ENCODE data around the gene TFB1M. TPM values are rescaled to one million over a fixed set of nuclear protein-coding genes. Genes with fewer than 3 reads are reported as not detected.
A peak's percentile ranks its signal among the peaks of the same experiment; 100 is the strongest.
"Not testable (repeated sequence)": the region's sequence is repeated elsewhere in the genome, so short reads cannot be mapped to it uniquely, and the experiment has no call there.

Gene TFB1M
- total RNA-seq, 2 donors from 2014 or later, result 24.1 to 44.1 TPM

DNA sequence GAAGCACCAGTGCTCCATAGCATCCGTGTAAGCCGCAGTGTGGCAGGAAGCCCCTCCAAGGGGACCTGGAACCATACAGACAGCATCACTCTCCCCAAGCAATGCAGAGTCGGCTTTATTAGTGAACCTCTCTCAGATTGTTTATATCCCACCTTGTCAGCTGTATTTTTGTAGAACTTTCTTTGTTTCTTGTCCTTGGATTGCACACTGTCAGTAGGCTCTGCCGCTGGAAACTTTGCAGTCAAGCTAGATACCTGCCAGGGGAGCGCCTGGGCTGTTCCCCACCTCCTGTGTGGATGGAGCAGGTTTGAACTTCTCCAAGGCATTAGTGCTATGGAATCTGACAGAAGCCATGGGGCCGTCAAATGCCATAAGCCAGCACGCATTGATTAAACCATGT, 69.1 kb downstream of the TFB1M start:
- Mint-ChIP-seq H3K27me3 (no peaks in the 10 kb centered on the region), H3K27ac (no peak overlapping the region), H3K4me1 (ENCODE audit: low read depth in 2 of 2) (peaks cover 0 to 3% of the 10 kb centered on the region in 2 donors), H3K4me3 (no peak overlapping the region), H3K36me3 (peaks cover 4% of the 10 kb centered on the region), H3K9me3 (no peaks in the 10 kb centered on the region)
- DNase-seq (ENCODE audit: low spot score), result no peak
- no peak for ATAC-seq

DNA sequence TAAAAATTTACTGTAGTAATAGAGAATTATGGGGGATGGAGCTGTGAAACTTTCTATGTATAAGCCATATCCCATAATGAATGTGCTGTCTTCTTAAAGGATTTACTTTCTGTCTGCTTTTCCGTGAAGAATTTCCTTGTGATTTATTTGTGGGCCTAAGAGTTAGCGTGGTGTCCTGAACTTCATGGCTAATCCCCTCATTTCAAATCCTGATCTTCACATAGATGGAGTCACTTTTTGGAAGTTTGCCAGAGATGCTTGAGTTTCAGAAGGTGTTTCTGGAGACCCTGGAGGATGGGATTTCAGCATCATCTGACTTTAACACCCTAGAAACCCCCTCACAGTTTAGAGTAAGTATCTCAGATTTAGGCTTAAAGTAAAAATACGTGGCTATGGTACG, 69.8 kb downstream of the TFB1M start:
- Mint-ChIP-seq H3K4me1 (ENCODE audit: low read depth in 2 of 2) (peaks cover 0 to 3% of the 10 kb centered on the region in 2 donors), H3K4me3 (no peak overlapping the region), H3K27me3 (no peaks in the 10 kb centered on the region), H3K27ac (no peak overlapping the region), H3K36me3 (peaks cover 4% of the 10 kb centered on the region), H3K9me3 (no peaks in the 10 kb centered on the region)
- no peak for DNase-seq (ENCODE audit: low spot score)
- ATAC-seq, result no peak

DNA sequence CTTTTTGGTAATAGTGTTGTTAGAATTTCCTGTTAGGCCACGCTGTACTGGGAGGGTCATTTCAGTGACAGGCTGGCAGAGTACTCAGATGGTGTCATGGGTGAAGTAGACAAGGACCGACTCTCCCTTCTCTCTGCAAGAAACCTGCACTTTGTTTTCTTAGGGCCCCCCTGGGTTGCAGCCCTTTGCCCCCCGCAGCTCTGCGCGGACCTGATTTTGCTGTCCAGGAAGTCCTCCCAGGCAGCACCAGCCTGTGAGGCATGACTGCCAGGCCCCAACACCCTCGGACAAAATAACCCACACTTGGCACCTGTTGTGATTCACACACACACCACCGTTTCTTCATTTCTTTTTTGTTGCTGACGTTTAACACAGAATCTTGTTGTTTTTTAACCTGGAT, 72.3 kb downstream of the TFB1M start:
- Mint-ChIP-seq H3K27ac (no peak overlapping the region), H3K27me3 (peaks cover 0 to 7% of the 10 kb centered on the region in 2 donors), H3K9me3 (no peaks in the 10 kb centered on the region), H3K36me3 (peaks cover 8% of the 10 kb centered on the region), H3K4me1 (ENCODE audit: low read depth in 2 of 2) (peaks cover 0 to 3% of the 10 kb centered on the region in 2 donors), H3K4me3 (no peak overlapping the region)
- no peak for DNase-seq (ENCODE audit: low spot score)
- ATAC-seq, result no peak

DNA sequence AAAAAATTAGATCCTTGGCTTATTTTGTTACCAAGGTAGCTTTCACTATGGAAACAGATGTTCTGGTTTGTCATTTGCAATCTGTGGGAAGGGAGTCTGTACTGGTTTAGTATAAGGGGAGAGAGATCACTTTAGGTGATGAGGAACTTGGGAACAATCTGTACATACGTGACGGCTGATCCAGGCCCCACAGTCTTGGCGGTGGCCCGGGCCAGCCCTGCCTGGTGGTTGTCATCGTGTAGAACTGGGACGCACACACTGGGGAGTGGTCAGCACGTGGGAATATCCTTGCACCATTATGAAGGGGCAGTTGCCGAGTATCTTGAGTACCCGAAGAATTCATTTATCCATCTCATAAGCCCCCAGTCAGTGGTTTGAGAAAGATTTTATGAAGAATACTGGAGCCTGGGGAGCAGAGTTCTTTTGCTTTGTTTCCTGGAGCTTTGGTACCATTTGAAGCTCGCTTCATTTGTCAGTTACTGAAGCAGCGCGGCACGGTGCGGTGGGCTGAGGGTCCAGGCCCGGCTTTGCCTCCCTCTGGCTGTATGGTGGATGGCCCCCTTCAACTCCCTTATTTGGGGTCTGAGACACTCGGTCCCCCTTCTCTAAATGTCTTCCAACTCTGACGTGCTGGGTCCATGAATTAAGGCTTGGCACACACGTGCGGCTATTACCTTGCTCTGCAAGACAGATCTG, 73.2 kb downstream of the TFB1M start:
- Mint-ChIP-seq H3K27me3 (peaks cover 0 to 7% of the 10 kb centered on the region in 2 donors), H3K9me3 (no peaks in the 10 kb centered on the region), H3K4me1 (ENCODE audit: low read depth in 2 of 2) (peaks cover 0 to 3% of the 10 kb centered on the region in 2 donors), H3K4me3 (no peak overlapping the region), H3K27ac (no peak overlapping the region), H3K36me3 (peaks cover 8% of the 10 kb centered on the region)
- ATAC-seq (no peak), DNase-seq (ENCODE audit: low spot score) (no peak)

DNA sequence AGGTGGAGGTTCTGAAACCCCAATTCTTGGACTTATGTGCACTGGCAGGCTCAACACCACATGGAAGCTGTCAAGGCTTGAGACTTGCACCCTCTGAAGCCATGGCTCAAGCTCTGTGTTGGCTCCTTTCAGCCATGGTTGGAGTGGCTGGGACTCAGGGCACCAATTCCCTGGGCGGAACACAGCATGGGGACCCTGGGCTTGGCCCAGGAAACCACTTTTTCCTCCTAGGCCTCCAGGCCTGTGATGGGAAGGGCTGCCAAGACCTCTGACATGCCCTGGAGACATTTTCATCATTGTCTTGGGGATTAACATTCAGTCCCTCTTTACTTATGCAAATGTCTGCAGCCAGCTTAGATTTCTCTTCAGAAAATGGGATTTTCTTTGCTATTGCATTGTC, 76.7 kb downstream of the TFB1M start:
- peaks cover 8% of the 10 kb centered on the region for H3K36me3 Mint-ChIP-seq
- H3K9me3 Mint-ChIP-seq, result no peaks in the 10 kb centered on the region
- peaks cover 0 to 9% of the 10 kb centered on the region in 2 donors for H3K27me3 Mint-ChIP-seq
- ATAC-seq (no peak), DNase-seq (ENCODE audit: low spot score) (no peak)
- H3K4me3 Mint-ChIP-seq, result no peak overlapping the region
- H3K4me1 Mint-ChIP-seq (ENCODE audit: low read depth in 2 of 2), result peaks cover 0 to 3% of the 10 kb centered on the region in 2 donors
- no peak overlapping the region for H3K27ac Mint-ChIP-seq

DNA sequence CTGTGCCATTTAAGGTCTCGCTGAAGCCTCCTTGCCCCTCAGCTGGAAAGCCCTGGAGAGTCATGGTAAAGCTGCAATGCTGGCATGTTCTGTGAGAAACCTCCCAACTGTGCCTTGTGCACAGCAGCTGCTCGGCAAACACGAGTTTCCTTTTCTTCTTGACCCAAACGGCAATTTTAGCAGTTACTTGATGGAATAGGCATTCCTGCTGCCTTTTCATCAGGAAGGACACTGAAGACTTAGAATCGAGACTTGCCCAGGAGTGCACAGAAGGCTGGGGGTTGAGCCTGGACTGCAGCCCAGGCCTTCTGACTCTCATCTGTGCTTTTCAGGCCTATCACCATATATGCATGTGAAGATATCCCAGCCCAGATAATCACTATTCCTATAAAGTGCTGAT, 79.2 kb downstream of the TFB1M start:
- Mint-ChIP-seq H3K27ac (no peak overlapping the region), H3K9me3 (no peaks in the 10 kb centered on the region), H3K4me1 (ENCODE audit: low read depth in 2 of 2) (no peaks in the 10 kb centered on the region), H3K4me3 (no peak overlapping the region), H3K27me3 (peaks cover 0 to 9% of the 10 kb centered on the region in 2 donors), H3K36me3 (peaks cover 8% of the 10 kb centered on the region)
- ATAC-seq (no peak), DNase-seq (ENCODE audit: low spot score) (no peak)

DNA sequence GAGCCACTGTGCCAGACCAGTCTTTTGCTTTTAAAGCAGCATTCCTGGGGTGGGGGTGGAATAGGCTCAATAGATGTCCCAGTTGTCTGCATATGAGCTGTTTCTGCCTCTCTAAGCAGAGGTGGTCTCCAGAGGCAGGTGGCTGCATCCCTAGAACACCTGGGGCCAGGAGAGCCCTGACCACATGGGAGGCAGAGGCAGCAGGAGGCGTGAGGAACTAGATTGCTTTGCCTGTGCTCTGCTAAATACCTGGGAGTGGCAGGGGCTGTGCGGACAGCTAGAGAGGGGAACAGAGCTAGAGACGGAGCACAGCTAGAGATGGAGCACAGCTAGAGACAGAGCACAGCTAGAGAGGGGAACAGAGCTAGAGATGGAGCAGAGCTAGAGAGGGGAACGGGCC, 79.6 kb downstream of the TFB1M start:
- H3K9me3 Mint-ChIP-seq, result no peaks in the 10 kb centered on the region
- peaks cover 8% of the 10 kb centered on the region for H3K36me3 Mint-ChIP-seq
- no peaks in the 10 kb centered on the region for H3K4me1 Mint-ChIP-seq (ENCODE audit: low read depth in 2 of 2)
- DNase-seq (ENCODE audit: low spot score), result no peak
- peaks cover 0 to 9% of the 10 kb centered on the region in 2 donors for H3K27me3 Mint-ChIP-seq
- peak in 1 of 2 donors; percentile 37 for ATAC-seq
- H3K4me3 Mint-ChIP-seq, result no peak overlapping the region
- no peak overlapping the region for H3K27ac Mint-ChIP-seq

DNA sequence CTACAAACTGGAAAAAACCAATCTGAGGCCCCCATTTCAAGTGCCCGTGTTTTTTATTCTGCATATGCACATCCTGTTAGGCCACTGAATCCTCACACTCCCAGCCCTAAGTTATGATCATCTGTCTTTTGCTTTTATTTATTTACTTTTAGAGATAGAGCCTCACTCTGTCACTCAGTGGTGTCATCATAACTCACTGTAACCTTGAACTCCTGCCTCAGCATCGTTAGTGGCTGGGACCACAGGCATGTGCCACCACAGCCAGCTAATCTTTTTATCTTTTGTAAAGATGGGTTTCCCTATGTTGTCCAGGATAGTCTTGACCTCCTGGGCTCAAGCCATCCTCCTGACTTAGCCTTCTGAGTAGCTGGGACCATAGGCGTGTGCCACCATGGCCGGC, 80.1 kb downstream of the TFB1M start:
- Mint-ChIP-seq H3K27ac (no peak overlapping the region), H3K36me3 (peaks cover 13% of the 10 kb centered on the region), H3K27me3 (peaks cover 0 to 9% of the 10 kb centered on the region in 2 donors), H3K4me1 (ENCODE audit: low read depth in 2 of 2) (no peaks in the 10 kb centered on the region), H3K4me3 (no peak overlapping the region), H3K9me3 (no peaks in the 10 kb centered on the region)
- DNase-seq (ENCODE audit: low spot score) (no peak), ATAC-seq (no peak)

DNA sequence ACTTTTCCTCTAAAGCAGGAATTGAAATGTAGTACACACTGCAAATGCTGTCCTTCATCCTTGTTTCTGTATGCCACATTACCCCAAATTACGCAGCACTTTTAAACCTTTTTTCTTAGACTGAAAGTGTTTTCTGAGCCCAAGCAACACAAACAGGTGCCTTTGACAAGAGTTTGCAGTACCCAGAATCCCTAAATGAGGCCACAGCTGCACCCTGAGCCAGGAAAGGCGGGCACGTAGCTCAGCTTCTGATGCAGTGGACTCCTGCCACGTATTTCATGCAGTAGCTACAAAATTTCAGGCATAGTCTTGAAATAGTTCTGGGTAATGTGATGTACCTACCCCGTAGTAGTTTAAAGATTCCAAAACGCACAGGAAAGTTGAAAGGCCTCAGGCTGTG, 81.4 kb downstream of the TFB1M start:
- ATAC-seq, result no peak
- no peak overlapping the region for H3K4me3 Mint-ChIP-seq

DNA sequence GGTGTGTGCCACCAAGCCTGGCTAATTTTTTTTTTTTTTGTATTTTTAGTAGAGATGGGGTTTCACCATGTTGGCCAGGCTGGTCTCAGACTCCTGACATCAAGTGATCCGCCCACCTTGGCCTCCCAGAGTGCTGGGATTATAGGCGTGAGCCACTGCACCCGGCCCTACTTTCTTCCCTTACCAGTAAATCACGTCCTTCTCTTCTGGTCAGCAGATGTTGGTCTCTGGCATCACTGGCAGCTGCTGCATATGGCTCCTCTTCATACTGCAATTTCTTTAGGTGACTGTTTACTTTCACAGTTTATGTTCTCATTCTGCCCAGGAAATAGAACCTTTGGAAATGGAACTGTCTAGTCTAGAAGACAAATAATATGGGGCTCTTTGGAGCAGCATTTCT, 83.3 kb downstream of the TFB1M start:
- H3K36me3 Mint-ChIP-seq; H3K4me3 Mint-ChIP-seq; H3K9me3 Mint-ChIP-seq; H3K4me1 Mint-ChIP-seq (ENCODE audit: low read depth in 2 of 2); ATAC-seq; H3K27ac Mint-ChIP-seq; DNase-seq (ENCODE audit: low spot score): not testable (repeated sequence)
- peaks cover 0 to 11% of the 10 kb centered on the region in 2 donors for H3K27me3 Mint-ChIP-seq

More for the DNA sequence above, 81.4 kb downstream of the TFB1M start:
- Mint-ChIP-seq H3K27ac (no peak overlapping the region), H3K9me3 (no peaks in the 10 kb centered on the region), H3K27me3 (peaks cover 0 to 4% of the 10 kb centered on the region in 2 donors), H3K4me1 (ENCODE audit: low read depth in 2 of 2) (no peaks in the 10 kb centered on the region), H3K36me3 (peaks cover 8% of the 10 kb centered on the region)
- DNase-seq (ENCODE audit: low spot score), result no peak

DNA sequence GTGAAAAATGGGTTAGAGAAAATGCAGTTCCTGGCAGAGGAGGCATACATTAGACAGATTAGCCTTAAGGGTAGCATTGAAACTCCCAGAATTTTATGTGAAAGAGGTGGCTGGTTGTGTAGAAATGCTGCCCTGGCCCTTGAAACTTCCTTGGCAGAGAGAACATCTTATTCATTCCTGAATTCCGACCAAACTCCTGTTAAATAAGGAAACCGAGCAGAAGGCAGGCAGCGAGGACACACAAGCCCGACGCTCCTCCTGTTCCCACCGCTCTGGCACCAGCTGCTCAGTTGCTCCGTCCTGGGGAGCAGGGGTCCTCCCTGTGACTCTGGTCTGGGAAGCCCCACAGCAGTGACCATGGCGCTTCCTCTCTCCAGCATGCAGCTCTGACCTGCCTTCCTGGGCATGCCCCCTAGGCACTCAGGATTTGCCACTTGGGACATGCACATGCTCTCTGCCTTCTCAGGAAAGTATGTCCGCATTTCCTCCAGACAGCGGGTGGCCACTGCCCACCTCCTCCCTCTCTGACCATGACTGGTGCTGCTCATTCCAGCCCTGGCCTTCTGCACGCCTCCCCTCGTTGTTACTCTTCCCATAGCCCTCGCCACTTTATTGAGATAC, 85.6 kb downstream of the TFB1M start:
- no peak overlapping the region for H3K27ac Mint-ChIP-seq
- peaks cover 0 to 17% of the 10 kb centered on the region in 2 donors for H3K27me3 Mint-ChIP-seq
- peaks cover 8% of the 10 kb centered on the region for H3K36me3 Mint-ChIP-seq
- H3K4me1 Mint-ChIP-seq (ENCODE audit: low read depth in 2 of 2), result peaks cover 10 to 20% of the 10 kb centered on the region in 2 donors
- no peaks in the 10 kb centered on the region for H3K9me3 Mint-ChIP-seq
- no peak for DNase-seq (ENCODE audit: low spot score)
- H3K4me3 Mint-ChIP-seq, result no peak overlapping the region
- no peak for ATAC-seq

DNA sequence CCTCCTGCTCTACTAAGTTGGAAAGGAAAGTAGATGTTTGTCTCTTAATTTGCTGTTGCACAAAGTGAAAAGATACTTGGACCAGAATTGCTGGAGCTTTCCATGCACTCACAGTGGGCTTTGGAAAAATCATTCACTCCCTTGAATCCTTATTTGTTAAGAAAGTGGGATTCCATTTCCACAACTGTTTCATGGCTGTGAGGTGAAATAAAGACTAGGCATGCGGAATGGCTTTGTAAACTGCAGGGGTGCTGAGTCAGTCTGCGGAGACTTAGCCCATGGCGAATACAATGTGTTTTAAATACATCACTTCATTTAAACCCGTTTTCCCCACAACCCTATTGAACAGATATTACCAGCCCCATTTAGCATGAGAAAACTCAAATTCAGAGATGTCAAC, 87.2 kb downstream of the TFB1M start:
- no peak for DNase-seq (ENCODE audit: low spot score)
- H3K36me3 Mint-ChIP-seq, result peaks cover 8% of the 10 kb centered on the region
- H3K4me1 Mint-ChIP-seq (ENCODE audit: low read depth in 2 of 2), result peaks cover 10 to 28% of the 10 kb centered on the region in 2 donors
- no peak overlapping the region for H3K4me3 Mint-ChIP-seq
- H3K27ac Mint-ChIP-seq, result no peak overlapping the region
- no peak for ATAC-seq
- no peaks in the 10 kb centered on the region for H3K9me3 Mint-ChIP-seq
- peaks cover 0 to 17% of the 10 kb centered on the region in 2 donors for H3K27me3 Mint-ChIP-seq

DNA sequence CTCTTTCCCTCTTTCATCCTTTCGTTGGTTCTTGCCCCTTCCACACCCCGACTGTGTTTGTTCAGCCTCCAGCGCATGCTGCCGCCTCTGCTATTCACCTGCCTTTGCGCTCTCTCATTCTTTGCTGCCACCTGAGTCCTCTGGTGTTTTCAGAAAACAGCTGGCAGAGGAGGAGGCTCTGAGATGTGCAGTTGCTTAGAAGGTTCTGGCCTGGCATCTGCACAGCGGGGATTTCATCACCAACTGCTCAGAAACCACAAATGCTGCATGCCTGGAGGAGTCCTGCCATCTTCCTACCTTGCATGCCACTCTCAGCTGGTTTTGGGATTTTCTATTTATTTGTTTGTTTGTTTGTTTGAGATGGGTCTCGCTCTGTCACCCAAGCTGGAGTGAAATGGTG, 89.7 kb downstream of the TFB1M start:
- Mint-ChIP-seq H3K4me3 (peak overlapping the region; percentile 76), H3K36me3 (peaks cover 7% of the 10 kb centered on the region), H3K4me1 (ENCODE audit: low read depth in 2 of 2) (peaks cover 10 to 28% of the 10 kb centered on the region in 2 donors), H3K27me3 (peaks cover 0 to 17% of the 10 kb centered on the region in 2 donors), H3K9me3 (no peaks in the 10 kb centered on the region), H3K27ac (peak overlapping the region; percentile 77 to 82)
- no peak for DNase-seq (ENCODE audit: low spot score)
- ATAC-seq, result no peak

DNA sequence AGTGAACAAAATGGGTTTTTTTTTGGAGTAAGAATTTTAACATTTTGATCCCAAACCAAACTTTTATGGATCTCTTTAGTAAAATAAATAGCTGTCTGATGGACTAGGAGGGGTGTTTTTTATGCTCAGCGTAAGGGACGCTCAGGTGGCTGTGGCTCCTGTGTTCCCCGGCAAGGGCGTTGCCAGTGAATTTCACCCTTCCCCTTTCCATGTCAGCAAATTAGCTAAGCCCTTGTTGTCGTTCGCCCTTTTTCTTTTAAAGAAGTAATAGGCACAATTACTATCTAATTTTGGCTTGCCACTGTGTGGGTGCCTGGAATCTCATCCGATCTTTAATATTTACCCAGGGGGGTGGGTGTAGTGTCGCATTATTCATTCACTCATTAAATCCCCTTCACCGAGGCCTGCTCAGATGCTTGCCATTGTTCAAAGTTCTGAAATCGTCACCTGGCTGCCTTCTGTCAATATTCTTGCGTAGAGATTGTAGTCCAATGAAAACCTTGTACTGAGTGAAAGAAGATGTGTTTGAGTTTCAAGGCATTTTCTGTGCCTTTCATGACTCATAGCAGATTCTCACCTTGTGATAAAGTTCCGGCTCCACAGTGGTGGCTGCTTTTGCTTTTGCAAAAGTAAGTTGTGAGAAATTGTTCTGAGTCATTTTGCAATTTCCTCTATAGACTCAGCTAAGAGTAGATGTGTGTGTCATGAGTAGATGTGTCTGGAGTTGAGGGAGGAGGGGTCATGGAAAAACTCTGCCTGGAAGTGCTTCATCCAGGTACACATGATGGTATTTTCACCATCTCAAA, 90.4 kb downstream of the TFB1M start:
- H3K27ac Mint-ChIP-seq, result peak overlapping the region; percentile 77 to 82
- peak overlapping the region; percentile 76 for H3K4me3 Mint-ChIP-seq
- no peaks in the 10 kb centered on the region for H3K9me3 Mint-ChIP-seq
- peaks cover 0 to 17% of the 10 kb centered on the region in 2 donors for H3K27me3 Mint-ChIP-seq
- H3K36me3 Mint-ChIP-seq, result no peaks in the 10 kb centered on the region
- DNase-seq (ENCODE audit: low spot score), result no peak
- peak; percentile 89 to 93 for ATAC-seq
- peaks cover 10 to 28% of the 10 kb centered on the region in 2 donors for H3K4me1 Mint-ChIP-seq (ENCODE audit: low read depth in 2 of 2)

Data from natural killer cell treated with Interleukin-12 subunit alpha and Interleukin-12 subunit beta and Interleukin-15 and Interleukin-18, amount 100 ng/mL, for 72 hours (primary cell).